HepG2 (cell line): ENCODE data around the gene OBP2A. TPM values are rescaled to one million over a fixed set of nuclear protein-coding genes. Genes with fewer than 3 reads are reported as not detected.

Experiments
- GFI1 ChIP-seq: sonication (generic); formaldehyde crosslinking; IDR thresholded peaks from 2 replicates; pipeline ENCODE4 v1.5.0; 2020; ENCODE audit warnings: missing genetic modification reagents, mild to moderate bottlenecking, borderline replicate concordance
- HMG20A ChIP-seq: IDR thresholded peaks from 2 replicates; pipeline ENCODE4 v1.6.1; 2016; ENCODE audit warnings: borderline replicate concordance
- HNF4A ChIP-seq: sonication (generic); formaldehyde crosslinking; IDR thresholded peaks from 2 replicates; pipeline ENCODE4 v1.4.0; 2020; ENCODE audit warnings: missing genetic modification reagents
- KAT8 ChIP-seq: IDR thresholded peaks from 2 replicates; pipeline ENCODE4 v1.6.1; 2016; ENCODE audit warnings: missing genetic modification reagents, missing compliant biosample characterization
- MBNL3 ChIP-seq: fragments of 250-450 bp; sonication (Bioruptor Pico); conservative IDR thresholded peaks from 2 replicates; pipeline ENCODE4 v1.8.0; 2022; ENCODE audit warnings: mild to moderate bottlenecking, inconsistent platforms
- MTERF4 ChIP-seq: sonication (generic); formaldehyde crosslinking; IDR thresholded peaks from 2 replicates; pipeline ENCODE4 v1.8.0; 2023; ENCODE audit warnings: mild to moderate bottlenecking, missing genetic modification reagents
- NFKBIZ ChIP-seq: IDR thresholded peaks from 2 replicates; pipeline ENCODE4 v1.6.1; 2018; ENCODE audit warnings: missing genetic modification reagents, missing compliant biosample characterization
- PRDM15 ChIP-seq: sonication (generic); formaldehyde crosslinking; IDR thresholded peaks from 2 replicates; pipeline ENCODE4 v1.4.0; 2020; ENCODE audit warnings: missing genetic modification reagents
- SALL1 ChIP-seq: sonication (generic); formaldehyde crosslinking; IDR thresholded peaks from 2 replicates; pipeline ENCODE4 v1.8.0; 2022; ENCODE audit warnings: mild to moderate bottlenecking, missing genetic modification reagents
- TCF12 ChIP-seq, 2 experiments: fragments of 450-650 bp in 1 of 2; sonication (generic) in 1 of 2; formaldehyde crosslinking in 1 of 2; IDR thresholded peaks; 2 replicates each; pipeline versions ENCODE4 v1.6.1 to v1.8.0; 2017 to 2022; ENCODE audit warnings: antibody characterized with exemption in 1 of 2, mild to moderate bottlenecking in 1 of 2, missing genetic modification reagents in 1 of 2, moderate library complexity in 1 of 2
- ZNF224 ChIP-seq: sonication (generic); formaldehyde crosslinking; IDR thresholded peaks from 2 replicates; pipeline ENCODE4 v1.5.0; 2020; ENCODE audit warnings: mild to moderate bottlenecking, missing genetic modification reagents
- ZNF512B ChIP-seq: sonication (generic); formaldehyde crosslinking; IDR thresholded peaks from 2 replicates; pipeline ENCODE4 v1.5.1; 2020; ENCODE audit warnings: missing genetic modification reagents, mild to moderate bottlenecking, borderline replicate concordance
- ZNF792 ChIP-seq: IDR thresholded peaks from 2 replicates; pipeline ENCODE4 v1.6.1; 2016
- polyA plus RNA-seq, 8 experiments: library from polyadenylated mRNA; depleted of rRNA in 3 of 8; stranded (reverse) in 7 of 8; unstranded in 1 of 8; fragments of >200 nt; fragmentation: Illumina TruSeq in 4 of 8; extraction: Trizol in 4 of 8; gene quantifications; 2 replicates each; pipeline versions ENCODE4 v1.2.1 to v1.2.3, GENCODE V29; 2011 to 2016; ENCODE audit warnings: low read depth in 4 of 8, missing spikeins in 1 of 8, mixed read lengths in 1 of 8; ENCODE audit not compliant: insufficient read depth in 1 of 8
- total RNA-seq, 5 experiments: library from RNA; depleted of rRNA; stranded (reverse); fragments of >200 nt; fragmentation: Illumina TruSeq; extraction: Trizol; gene quantifications; 2 replicates each; pipeline ENCODE4 v1.2.3, GENCODE V29; 2016; ENCODE audit warnings: low read depth in 1 of 5
- TF ChIP-seq, protein P1 (sequence below): sonication (generic); formaldehyde crosslinking; IDR thresholded peaks from 2 replicates; pipeline ENCODE4 v1.8.1; 2022; ENCODE audit warnings: low read depth, mild to moderate bottlenecking, missing genetic modification reagents
- TF ChIP-seq, protein P2 (sequence below): sonication (generic); formaldehyde crosslinking; IDR thresholded peaks from 2 replicates; pipeline ENCODE4 v1.4.0; 2020; ENCODE audit warnings: mild to moderate bottlenecking, missing genetic modification reagents

The OBP2A gene
- total and polyA plus RNA-seq, 2 of the 13 experiments (the other 11 are each of a cell fraction or from before 2014, with no cell fraction given), result 0.32 TPM; not detected in 1

DNA sequence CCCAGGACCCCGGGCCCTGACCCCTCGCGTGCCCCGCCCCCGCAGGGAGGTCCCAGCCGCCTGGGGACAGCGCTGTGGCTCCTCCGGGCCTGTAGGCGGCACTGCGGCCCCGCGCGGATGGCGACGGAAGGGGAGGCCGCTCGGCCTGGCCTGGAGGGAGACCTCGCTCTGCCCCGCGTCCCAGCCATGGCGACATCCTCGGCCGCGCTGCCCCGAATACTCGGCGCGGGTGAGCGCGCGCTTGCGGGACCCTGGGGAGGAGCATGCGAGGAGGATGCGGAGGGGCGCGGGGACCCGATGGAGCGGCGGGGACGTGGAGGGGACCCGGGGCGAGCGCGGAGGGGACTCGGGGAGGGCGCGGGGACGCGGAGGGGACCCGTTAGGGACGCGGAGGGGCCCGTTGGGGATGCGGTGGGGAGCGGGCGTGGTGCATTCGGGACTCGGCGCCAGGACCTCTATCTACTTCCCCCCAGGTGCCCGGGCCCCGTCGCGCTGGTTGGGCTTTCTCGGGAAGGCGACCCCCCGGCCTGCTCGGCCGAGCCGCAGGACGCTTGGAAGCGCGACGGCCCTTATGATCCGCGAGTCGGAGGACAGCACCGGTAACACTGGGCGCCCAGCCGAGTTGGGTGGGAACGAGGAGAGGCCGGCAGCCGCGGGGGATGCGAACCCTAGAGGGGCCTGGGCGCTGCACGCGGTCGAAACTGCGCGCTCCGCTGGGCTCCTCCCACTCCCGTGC, 45.2 kb upstream of the OBP2A start, which contains the start of gene MRPS2 (continued):
- TF ChIP-seq, protein P1, sequence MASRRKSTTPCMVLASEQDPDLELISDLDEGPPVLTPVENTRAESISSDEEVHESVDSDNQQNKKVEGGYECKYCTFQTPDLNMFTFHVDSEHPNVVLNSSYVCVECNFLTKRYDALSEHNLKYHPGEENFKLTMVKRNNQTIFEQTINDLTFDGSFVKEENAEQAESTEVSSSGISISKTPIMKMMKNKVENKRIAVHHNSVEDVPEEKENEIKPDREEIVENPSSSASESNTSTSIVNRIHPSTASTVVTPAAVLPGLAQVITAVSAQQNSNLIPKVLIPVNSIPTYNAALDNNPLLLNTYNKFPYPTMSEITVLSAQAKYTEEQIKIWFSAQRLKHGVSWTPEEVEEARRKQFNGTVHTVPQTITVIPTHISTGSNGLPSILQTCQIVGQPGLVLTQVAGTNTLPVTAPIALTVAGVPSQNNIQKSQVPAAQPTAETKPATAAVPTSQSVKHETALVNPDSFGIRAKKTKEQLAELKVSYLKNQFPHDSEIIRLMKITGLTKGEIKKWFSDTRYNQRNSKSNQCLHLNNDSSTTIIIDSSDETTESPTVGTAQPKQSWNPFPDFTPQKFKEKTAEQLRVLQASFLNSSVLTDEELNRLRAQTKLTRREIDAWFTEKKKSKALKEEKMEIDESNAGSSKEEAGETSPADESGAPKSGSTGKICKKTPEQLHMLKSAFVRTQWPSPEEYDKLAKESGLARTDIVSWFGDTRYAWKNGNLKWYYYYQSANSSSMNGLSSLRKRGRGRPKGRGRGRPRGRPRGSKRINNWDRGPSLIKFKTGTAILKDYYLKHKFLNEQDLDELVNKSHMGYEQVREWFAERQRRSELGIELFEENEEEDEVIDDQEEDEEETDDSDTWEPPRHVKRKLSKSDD (CRISPR knock-in tag), result peak; percentile 62; the same call in 1 of the 2 replicates
- TF ChIP-seq MBNL3 (no peak), SALL1 (CRISPR knock-in tag) (peak; percentile 81), KAT8 (CRISPR knock-in tag) (peak; percentile 87), ZNF792 (peak; percentile 77; the same call in 1 of the 2 replicates), HNF4A (CRISPR knock-in tag) (peak; percentile 16; the same call in 1 of the 2 replicates), ZNF224 (peak; percentile 81; the same call in 1 of the 2 replicates), MTERF4 (CRISPR knock-in tag) (peak; percentile 64), ZNF512B (CRISPR knock-in tag) (no peak), GFI1 (CRISPR knock-in tag) (no peak), TCF12 (IDR thresholded peaks at IDR 0.05) (no peak), TCF12 (CRISPR knock-in tag; IDR thresholded peaks at IDR 0.05) (0 out of 2 replicates have a peak, but pooled peaks have one; percentile 27), NFKBIZ (CRISPR knock-in tag) (no peak), PRDM15 (0 out of 2 replicates have a peak, but pooled peaks have one; percentile 18), HMG20A (CRISPR knock-in tag) (no peak)
- TF ChIP-seq, protein P2, sequence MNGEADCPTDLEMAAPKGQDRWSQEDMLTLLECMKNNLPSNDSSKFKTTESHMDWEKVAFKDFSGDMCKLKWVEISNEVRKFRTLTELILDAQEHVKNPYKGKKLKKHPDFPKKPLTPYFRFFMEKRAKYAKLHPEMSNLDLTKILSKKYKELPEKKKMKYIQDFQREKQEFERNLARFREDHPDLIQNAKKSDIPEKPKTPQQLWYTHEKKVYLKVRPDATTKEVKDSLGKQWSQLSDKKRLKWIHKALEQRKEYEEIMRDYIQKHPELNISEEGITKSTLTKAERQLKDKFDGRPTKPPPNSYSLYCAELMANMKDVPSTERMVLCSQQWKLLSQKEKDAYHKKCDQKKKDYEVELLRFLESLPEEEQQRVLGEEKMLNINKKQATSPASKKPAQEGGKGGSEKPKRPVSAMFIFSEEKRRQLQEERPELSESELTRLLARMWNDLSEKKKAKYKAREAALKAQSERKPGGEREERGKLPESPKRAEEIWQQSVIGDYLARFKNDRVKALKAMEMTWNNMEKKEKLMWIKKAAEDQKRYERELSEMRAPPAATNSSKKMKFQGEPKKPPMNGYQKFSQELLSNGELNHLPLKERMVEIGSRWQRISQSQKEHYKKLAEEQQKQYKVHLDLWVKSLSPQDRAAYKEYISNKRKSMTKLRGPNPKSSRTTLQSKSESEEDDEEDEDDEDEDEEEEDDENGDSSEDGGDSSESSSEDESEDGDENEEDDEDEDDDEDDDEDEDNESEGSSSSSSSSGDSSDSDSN (CRISPR knock-in tag), result peak; percentile 80; the same call in 1 of the 2 replicates
